Measurements from ENCODE around the gene ZC2HC1B. TPM values are rescaled to one million over a fixed set of nuclear protein-coding genes. Genes with fewer than 3 reads are reported as not detected.

ZC2HC1B gene
- polyA plus RNA-seq, 1 donor = not detected

DNA sequence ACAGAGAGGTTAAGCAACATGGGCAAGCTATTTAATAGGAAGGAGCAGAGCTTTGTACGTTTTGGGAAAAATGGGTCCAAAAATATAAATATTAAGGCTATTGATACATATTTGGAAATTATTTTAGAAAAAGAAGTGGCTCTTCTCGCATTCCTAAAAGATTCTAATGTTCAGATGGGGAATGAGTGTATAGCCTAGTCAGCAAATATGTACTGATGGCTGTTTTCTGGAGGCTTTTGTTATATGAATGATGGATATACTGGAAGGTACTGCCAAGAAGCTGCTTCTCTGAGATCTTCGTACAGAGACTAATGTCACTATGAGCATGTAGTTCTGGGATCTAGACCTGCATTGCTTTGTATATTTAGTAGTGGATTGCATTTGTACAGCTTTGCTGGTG is 72.1 kb downstream of the ZC2HC1B start:
- no peak for DNase-seq

DNA sequence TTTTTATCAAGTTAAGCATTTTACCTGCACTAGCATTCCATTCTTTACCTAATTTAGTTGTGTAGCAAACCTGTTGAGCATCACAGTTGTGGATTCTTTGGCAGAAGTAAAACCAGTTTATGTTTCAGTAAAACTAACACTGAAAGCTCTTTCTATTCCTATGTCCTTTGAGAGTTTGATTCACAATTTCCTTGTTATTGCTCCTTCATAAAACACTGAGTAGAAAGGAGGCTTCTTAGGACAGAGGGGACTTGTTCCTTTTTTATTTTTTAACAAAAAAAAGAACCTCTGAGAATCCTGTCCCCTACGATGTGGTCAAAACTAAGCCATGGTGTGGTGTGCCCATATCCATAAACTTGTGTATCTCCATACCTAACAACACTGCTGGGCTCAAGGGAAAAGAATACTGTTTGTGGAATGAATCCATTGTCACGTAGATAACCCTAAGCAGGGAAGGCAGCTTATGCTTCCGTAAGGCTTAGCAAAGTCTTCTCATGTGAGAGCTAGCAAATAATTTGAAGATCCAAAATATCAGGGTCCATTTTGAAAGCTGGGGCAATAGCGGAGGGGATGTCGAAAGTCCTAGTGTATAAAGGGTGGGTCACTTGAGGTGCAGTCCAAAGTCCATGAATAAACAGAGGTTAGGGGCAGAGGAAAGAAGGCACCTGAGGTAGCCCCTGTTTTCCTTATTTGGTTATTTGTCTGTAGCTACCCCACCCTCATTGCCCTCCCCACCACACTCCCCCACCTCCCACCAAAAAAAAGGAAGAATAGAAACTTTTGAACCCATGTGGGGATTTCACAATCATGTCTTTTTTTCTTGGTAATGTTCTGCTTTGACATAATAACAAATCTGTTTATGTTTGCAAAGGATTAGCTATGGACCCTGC is 72.7 kb downstream of the ZC2HC1B start:
- no peak for DNase-seq

DNA sequence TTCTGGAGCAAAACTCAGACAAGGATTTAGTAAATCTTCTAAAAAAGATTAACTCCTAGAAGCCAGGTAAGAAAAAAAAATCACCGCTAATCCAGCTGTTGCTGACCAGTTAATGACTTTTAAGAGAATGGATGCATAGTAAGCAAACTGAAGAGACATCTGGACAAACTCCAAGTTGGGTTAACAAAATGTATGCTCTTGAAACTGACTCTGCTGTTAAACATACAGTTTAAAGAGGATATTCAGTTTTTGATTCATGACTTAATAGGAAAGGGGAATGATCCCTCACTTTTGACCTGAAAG is 73.3 kb downstream of the ZC2HC1B start:
- no peak for DNase-seq

DNA sequence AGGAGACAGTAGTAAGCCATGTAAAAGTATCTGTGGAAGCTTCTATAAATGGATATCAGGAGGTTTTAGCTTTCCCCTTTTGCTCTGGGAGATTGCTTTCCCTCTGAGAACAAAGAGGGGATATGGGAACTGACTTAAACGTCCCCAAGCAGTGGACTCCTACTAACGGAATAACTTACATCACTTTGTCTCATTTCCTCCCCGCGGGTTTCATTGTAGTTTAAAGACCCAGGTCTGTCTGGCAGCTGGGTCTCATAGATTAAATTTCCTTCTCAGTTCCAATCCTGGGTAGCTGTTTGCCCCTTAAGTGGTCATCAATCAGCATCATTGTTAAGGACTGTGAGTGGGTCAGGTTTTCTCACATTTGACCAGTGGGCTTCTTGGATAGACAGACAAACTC is 75.1 kb downstream of the ZC2HC1B start:
- DNase-seq = no peak

DNA sequence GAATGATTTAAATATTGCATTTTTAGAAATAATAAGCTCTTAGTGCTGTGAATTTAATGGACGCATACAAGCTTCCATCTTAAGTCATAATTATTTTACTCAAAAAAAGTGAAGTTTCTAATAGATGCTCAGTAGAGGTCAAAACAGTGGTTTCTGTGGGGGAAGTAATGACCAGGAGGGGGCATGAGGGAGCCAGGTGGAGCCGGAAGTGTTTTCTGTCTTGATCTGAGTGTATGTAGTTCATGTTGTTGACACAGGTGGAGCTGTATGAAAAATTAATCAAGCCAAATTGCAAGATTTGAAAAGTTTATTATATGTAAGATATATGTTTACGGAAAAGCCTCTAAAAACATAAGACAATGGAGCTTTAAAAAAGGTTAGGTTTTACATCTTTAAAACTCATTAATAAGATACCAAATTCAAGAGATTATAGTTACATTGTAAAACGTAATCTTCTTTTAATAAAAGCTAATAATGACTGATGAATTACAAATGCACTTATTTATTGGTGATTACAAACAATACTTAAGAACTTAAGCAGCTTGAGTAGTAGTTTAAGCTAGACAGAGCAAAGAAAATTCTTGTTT is 75.8 kb downstream of the ZC2HC1B start:
- no peak for DNase-seq

DNA sequence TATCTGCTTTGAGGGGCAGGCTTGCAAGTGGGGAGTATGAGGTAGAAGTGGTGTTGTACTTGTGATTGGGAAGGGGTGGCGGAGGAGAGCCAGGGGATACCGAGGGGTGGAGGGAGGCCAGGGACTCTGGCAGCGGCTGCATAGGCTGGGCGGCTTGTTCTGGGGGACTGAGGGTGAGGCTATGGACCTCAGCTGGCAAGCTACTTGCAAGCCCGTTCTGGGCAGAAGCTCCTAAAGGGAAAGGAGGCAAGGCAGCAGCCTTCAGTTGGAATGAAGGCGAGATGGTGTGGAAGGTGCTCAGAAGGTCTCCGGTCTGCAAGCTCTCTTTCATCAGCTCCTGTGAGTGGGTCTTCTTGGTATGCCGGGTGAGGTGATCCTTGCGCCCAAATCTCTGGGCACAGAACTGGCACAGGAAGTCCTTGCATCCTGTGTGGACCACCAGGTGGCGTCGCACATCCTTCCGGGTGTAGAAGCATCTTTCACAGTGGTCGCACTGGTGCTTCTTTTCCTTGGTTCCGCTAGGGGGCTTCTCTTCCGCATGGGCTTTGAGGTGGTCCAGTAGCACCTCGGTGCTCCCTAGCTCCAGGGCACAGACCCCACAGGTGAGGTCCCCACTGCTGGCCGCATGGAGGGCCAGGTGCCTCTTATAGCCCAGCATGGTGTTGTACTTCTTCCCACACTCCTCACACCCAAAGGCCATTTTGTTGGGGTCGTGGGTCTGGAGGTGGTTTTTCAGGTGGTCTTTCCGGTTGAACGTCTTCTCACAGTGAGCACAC is 77.8 kb downstream of the ZC2HC1B start:
- no peak for DNase-seq

DNA sequence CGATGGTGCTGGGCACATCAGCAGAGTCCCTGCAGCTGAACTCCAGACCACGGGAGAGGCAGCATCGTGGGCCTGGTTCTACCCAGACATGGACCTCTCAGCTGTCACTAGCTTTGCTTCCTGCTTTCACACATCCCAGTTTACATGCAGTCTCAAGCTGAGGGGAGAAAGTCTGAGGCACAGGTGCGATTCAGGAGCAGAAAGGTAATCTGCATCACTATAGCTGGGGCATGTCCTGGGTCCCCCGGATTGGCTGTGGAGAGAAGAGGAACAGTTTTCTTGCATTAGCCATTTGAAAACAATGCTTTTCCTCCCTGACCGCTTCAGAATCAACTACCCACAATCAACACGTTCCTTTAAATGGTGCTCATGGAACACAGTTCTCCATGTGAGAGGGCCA is 83.9 kb downstream of the ZC2HC1B start:
- no peak for DNase-seq

DNA sequence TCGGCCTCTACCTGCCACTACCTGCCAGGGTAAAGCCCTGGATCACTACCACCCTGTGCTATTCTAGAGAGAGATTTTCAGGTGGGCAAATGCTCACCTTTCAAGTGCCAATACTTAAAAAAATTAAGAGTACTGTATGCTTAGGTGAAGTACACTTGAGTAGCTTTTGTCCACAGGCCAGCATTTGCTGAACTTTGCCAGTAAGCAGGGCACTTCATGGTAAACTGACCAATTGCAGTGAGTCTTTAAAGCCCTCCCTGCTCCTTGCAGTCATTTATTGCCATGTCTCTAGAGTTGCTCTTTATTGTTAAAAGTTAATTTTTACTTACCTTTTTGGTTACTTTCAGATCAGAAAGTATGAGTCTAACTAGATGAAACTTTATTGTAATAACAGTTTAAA is 85.3 kb downstream of the ZC2HC1B start:
- no peak for DNase-seq

DNA sequence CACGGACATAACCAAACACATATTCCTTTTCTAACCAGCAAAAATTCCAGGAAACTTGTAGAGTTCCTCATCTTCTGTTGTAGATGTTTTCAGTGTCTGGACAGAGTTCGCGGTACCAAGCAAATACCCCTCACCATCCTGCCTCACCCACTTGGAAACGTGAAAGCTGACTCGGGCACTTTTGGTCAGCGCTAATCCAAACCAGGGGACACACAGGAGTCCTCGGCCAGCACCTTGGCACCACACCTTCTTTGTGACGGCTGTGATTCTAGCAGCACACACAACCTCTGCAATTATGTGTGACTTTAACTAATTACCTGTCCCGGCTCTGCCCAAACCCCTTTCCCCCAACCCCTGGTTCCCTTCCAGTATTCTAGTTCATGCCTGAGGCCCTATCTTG is 85.7 kb downstream of the ZC2HC1B start:
- no peak for DNase-seq

DNA sequence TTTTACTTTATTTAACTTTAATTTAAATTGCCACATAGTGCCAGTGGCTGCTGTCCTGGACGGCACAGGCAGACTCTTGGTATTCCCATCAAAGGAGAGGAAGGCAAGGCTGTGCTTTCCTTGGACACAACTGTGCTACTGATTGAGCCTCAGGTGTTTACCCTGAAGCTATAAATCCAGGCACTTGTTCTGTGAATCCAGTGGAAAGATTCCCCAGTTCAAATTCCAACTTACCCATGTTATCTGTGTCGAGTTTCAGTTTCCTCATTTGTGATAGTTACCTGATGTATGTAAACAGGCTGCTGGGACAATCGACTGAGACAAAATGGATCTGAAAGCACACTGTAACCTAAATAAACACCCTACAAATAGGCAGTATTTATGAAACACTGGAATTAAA is 86.6 kb downstream of the ZC2HC1B start:
- DNase-seq = no peak

DNA sequence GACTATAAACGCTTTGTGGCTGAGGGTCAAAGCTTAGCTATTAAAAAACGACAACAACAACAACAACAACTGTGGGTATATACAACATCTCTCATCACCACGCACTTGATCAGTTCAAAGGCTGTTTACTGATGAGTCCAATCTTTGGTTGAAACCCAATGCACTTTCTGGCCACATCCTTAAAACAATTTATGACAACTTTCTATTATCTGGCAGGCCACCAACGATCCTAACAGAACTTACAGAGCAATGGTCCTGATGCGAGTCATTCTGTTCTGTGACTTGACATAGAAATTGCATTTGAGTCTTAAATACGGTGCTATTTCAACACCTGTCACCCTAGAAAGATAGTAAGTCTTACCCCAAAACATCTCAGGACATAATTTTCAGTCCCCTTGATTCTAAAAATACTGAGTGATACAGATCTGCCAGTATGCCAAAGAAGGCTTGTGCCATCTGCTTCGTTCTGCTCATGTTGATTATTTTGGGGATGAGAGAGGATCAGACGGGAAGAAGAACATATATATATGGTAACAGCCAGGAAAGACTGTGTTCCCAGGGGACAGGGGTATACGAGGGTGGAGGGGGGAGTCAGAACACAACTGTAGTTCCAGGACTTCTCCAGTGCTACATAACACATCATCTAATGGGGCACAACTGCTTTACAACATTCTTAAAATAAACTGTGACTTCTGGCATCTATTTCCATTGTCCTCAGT is 87.9 kb downstream of the ZC2HC1B start:
- no peak for DNase-seq

DNA sequence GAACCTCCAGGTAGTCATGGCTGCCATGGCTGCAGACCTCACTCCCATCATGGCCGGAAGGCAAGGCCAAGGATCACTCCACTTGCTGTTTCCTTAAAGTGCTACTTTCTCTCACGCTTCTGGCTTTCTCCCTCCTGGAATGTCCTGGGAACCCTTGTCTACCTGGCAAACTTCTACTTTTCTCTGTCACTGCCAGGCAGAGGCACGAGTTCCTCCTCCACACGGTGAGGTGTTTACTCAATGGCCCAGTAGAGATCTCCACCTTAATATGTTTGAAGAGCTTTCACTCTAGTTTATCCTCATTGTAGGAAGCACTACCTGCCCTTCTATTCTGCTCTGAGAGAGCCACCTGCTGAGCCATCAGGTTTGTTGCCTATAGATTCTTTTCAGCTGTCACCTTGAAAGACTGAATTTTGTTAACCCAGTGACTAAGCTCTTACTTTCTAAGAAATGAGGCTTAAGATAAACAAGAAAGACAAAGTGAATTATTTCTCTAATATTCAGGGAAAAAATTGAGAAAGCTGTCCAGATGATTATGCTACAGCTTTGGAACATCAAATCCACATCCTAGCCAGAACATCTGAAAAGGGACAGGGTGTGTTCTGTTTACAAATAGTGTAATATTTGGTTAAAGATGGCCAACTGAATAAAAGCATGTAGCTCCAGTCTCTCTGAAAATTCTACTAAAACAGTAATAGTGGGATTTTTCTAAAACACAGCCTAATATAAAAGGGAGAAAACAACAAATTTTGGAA is 88.8 kb downstream of the ZC2HC1B start:
- no peak for DNase-seq

DNA sequence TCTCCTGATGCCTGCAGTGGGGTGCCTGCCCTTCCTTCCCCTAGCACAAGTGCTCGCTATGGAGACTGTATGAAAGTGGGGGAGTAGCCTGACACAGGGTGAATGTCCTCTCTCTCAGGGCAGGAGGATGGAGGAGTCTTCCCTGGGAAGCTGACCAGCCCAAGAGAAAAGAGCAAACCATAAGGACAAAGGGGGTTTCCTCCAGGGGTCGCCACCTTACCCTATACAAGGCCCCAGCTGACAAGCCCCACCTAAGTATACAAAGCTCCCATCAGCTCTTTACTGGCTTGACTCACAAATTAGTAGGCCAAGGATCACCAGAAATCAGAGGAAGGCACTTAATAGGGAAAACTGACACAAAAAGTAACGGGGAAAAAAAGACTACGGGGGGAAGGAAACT is 89.6 kb downstream of the ZC2HC1B start:
- DNase-seq = no peak

DNA sequence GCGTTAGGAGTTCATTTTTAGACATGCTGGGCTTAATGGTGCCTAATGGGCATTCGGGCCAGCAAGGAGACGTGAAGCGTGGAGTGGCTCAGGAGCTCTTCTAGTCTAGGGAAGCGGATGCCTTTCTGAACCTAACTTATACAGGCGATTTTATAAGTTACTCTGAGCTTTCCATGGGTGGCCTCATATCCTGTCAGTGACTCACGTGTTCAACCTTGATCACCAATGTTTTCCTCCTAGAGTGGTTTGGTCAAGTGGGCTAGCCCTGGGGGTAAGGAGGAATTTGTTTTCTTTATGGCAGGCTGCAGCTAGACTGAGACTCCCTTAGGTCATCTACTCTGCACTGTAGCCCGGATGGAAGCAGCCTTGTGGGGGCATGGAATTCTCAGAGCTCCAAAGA is 91.7 kb downstream of the ZC2HC1B start:
- no peak for DNase-seq

DNA sequence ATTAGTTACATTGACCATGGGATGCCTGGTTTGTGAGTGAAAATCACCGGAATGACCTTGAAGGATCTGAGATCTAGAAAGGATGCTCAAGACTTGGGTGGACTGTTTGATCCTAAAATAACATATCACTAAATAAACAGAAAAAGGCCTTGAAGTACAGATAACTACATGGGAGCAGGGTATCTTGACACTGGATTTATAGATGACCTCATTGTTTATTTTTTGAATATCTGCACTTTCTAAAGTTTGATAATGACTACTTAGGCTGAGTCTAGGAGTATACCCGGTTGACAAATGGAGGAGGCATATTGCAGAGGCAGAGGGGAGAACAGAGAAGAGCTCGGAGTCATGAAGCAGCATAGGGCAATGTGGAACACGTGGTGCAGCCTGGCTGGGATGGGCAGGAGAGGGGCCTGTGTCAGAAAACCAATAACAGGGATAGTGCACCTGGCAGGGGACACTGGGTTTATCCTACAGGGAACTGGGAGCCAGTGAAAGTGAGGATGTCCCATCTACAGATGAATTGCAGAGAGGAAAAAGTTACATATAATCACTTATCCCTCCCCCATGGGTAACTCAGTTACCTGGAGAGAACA is 93.5 kb downstream of the ZC2HC1B start:
- DNase-seq = no peak

DNA sequence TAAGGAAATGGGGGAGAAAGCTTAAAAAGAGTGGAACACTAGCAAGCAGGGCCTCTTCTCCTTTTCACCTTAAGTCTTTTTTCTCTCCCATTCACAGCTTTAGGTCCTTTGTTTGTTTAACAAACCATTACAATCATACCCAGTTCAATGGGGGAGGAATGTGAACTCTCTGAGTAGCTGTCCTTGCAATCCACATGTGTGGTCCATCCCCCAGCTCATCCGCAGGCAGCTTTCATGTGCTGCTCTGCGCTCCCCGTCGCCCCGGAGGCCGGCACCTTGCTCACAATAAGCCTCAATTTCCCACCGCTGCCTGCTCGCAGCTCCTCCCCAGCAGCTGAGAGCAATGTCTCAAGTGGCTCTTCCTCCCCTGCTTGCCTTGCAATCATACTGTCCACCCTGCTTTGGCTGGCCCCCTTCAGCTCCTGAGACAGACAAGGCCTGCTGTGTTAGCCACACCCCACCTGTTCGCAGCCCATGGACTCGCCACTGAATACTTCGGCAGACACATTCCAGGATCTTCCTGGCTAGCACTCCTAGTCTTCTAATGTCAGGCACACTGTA is 94.6 kb downstream of the ZC2HC1B start:
- no peak for DNase-seq

DNA sequence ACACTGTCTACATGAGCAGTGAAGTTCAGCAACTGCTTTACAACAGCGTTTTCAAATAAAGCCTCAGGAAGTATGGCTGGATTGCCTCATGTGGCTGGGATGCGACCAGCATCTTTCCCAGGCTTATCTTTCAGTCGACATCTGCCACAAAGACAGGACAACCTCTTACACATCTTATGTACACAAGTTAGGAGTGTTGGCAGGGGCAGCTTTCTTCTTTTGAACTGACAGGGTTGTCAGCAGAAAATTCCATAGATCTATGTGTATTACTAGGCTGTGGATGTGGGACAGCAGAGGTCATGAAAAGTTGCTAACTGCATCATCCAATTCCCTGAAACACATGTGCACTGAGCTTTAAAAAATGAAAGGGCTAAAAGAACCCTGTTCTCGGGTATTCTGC is 95.7 kb downstream of the ZC2HC1B start:
- DNase-seq = no peak

DNA sequence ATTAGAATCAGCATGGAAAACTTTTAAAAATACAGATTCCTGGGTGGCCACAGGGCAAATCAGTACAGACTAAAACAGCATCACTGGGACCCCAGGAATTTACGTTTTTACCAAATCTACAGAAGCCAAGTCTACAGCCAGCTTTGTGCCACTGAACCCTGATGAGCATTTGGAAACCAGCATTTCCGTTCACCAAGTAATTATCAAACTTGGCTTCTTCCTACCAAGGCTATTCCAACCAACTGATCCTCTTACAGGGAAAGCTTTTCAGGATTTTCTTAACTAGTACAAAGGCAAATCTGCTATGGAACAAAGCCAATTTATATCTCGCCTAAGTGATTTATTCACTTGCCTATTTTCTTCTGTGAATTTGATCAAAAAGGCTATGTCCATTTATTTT is 96.8 kb downstream of the ZC2HC1B start:
- DNase-seq = no peak

DNA sequence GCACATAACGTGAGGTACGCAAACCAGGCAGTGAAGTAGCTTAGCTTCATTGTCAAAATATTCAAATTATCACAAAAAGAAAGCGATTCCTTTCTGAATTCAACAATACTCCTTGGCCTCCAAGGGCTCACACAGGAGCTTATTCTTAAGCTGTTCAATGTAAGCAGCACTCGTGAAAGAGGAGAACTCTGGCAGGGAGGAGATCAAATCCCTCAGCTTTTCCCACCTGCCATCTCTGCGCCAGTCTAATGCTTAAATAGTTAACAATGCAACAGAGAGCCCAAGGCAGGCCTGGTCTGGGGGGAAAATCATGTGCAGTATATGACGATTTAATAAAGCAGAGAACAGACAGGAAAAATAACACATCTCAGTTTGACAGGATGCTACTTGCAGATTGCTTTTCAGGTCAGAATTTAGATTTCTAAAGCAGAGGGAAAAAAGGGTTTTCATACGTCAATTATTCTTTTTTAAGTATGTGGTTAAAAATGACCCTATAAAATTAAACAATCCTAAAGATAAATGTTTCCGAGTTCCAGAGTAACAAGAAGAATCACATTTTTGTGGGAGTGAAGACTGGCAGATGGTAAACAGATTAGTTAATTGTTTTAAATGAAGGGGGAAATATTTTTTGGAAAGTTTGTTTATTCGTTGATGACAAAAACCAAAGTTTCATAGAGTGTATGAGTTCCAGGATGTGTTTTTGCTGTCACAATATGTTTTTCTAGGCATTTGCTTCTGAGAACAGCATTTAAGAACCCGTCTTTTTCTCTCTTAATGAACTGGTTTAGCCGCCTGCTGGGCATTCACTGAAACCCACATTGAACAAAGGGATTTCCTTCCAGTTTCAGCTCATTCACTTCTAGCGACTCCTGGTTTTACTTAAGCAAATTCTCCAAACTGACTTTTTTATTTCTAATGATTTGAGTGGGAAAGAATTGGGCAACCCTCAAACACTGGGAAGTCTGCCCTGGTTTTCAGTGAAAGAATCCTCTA is 97.9 kb downstream of the ZC2HC1B start:
- DNase-seq = peak; percentile 68
